ENCODE measurements around the gene TPH2. TPM values are rescaled to one million over a fixed set of nuclear protein-coding genes. Genes with fewer than 3 reads are reported as not detected.

TPH2 gene
- total RNA-seq, 1 experiment from 2014 or later: 0.83 TPM

GRCh38 chr12:71954083-71954778, 15.6 kb downstream of the TPH2 start:
- CTCF ChIA-PET: no interaction called here
- Mint-ChIP-seq H3K36me3 (no peaks in the 10 kb centered on the region), H3K27ac (no peak overlapping the region), H3K9me3 (no peaks in the 10 kb centered on the region), H3K27me3 (ENCODE audit: low read depth) (peaks cover 3% of the 10 kb centered on the region), H3K4me1 (peaks cover 70% of the 10 kb centered on the region), H3K4me3 (no peak overlapping the region)
- no peak for DNase-seq (ENCODE audit: low spot score)
- TF ChIP-seq, protein P1, sequence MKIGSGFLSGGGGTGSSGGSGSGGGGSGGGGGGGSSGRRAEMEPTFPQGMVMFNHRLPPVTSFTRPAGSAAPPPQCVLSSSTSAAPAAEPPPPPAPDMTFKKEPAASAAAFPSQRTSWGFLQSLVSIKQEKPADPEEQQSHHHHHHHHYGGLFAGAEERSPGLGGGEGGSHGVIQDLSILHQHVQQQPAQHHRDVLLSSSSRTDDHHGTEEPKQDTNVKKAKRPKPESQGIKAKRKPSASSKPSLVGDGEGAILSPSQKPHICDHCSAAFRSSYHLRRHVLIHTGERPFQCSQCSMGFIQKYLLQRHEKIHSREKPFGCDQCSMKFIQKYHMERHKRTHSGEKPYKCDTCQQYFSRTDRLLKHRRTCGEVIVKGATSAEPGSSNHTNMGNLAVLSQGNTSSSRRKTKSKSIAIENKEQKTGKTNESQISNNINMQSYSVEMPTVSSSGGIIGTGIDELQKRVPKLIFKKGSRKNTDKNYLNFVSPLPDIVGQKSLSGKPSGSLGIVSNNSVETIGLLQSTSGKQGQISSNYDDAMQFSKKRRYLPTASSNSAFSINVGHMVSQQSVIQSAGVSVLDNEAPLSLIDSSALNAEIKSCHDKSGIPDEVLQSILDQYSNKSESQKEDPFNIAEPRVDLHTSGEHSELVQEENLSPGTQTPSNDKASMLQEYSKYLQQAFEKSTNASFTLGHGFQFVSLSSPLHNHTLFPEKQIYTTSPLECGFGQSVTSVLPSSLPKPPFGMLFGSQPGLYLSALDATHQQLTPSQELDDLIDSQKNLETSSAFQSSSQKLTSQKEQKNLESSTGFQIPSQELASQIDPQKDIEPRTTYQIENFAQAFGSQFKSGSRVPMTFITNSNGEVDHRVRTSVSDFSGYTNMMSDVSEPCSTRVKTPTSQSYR (CRISPR knock-in tag; IDR thresholded peaks at IDR 0.05): no peak
- TF ChIP-seq, protein P2, sequence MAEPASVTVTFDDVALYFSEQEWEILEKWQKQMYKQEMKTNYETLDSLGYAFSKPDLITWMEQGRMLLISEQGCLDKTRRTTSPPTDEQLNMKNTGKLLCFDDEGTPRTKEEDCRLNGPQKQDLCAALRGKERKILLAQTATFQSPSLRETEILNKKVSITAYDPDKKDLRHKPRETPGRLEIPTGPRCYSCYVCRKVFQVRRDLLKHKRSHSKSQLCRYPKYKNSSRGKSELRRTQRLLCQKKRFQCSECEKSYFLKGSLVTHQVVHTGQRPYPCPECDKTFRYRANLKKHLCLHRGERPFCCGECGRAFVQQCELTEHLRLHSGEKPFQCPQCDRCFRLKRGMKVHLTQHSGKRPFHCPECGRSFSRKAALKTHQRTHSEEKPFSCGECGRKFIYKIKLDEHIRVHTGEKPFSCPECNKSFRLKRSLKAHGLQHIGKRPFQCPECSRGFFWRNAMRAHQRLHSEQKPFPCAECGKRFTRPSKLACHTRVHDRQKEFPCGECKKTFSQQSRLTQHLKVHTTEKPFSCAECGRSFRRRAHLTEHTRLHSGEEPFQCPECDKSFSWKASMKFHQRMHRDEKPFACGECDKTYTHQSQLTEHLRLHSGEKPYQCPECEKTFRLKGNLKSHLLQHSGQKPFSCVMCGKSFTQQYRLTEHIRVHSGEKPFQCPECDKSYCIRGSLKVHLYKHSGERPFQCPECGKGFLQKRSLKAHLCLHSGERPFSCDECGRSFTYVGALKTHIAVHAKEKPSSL (CRISPR knock-in tag; conservative IDR thresholded peaks at IDR 0.05): no peak
- TF ChIP-seq RORB (CRISPR knock-in tag; IDR thresholded peaks at IDR 0.05) (no peak), ZNF138 (CRISPR knock-in tag; conservative IDR thresholded peaks at IDR 0.05) (no peak), ATF6 (CRISPR knock-in tag; IDR thresholded peaks at IDR 0.05) (no peak), NR2C2 (CRISPR knock-in tag; IDR thresholded peaks at IDR 0.05) (no peak), SMAD4 (CRISPR knock-in tag; IDR thresholded peaks at IDR 0.05) (no peak), CTCF (IDR thresholded peaks at IDR 0.05) (no peak), PRDM15 (CRISPR knock-in tag; IDR thresholded peaks at IDR 0.05) (no peak), USF1 (CRISPR knock-in tag; IDR thresholded peaks at IDR 0.05) (no peak), FOXK1 (CRISPR knock-in tag; IDR thresholded peaks at IDR 0.05) (no peak)
- TF ChIP-seq, protein P3, sequence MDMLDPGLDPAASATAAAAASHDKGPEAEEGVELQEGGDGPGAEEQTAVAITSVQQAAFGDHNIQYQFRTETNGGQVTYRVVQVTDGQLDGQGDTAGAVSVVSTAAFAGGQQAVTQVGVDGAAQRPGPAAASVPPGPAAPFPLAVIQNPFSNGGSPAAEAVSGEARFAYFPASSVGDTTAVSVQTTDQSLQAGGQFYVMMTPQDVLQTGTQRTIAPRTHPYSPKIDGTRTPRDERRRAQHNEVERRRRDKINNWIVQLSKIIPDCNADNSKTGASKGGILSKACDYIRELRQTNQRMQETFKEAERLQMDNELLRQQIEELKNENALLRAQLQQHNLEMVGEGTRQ (CRISPR knock-in tag; IDR thresholded peaks at IDR 0.05): no peak
- TF ChIP-seq, protein P4, sequence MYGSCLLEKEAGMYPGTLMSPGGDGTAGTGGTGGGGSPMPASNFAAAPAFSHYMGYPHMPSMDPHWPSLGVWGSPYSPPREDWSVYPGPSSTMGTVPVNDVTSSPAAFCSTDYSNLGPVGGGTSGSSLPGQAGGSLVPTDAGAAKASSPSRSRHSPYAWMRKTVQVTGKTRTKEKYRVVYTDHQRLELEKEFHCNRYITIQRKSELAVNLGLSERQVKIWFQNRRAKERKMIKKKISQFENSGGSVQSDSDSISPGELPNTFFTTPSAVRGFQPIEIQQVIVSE (CRISPR knock-in tag; IDR thresholded peaks at IDR 0.05; ENCODE audit: borderline replicate concordance): no peak
- POLR2A ChIA-PET: no interaction called here
- ATAC-seq: no peak

Data from WTC11 (cell line).